GM23338 (cell line): ENCODE data around the gene CHST15.

Experiments
- CTCF ChIP-seq, 2 experiments: fragments of 200-600 bp in 1 of 2; sonication (generic) in 1 of 2; conservative IDR thresholded peaks; 2 replicates each; pipeline versions ENCODE4 v1.5.1 to v1.6.1; 2016 to 2017; ENCODE audit warnings: antibody characterized with exemption in 2 of 2, low read depth in 2 of 2, mild to moderate bottlenecking in 2 of 2, moderate library complexity in 1 of 2
- EZH2 ChIP-seq: fragments of 200-600 bp; sonication (generic); IDR thresholded peaks from one replicate; pipeline ENCODE4 v1.8.0; 2017; ENCODE audit warnings: antibody characterized with exemption, mild to moderate bottlenecking, low read depth; ENCODE audit not compliant: unreplicated experiment
- POLR2AphosphoS5 ChIP-seq: IDR thresholded peaks from 2 replicates; pipeline ENCODE4 v1.6.1; 2016; ENCODE audit warnings: antibody characterized with exemption, low read depth
- REST ChIP-seq: IDR thresholded peaks from one replicate; pipeline ENCODE4 v1.6.1; 2018; ENCODE audit warnings: antibody characterized with exemption; ENCODE audit not compliant: unreplicated experiment
- STAT1 ChIP-seq: IDR thresholded peaks from one replicate; pipeline ENCODE4 v1.6.1; 2016; ENCODE audit warnings: antibody characterized with exemption; ENCODE audit not compliant: unreplicated experiment

GRCh38 chr10:124039483-124040013, 53.9 kb downstream of the CHST15 start:
- no peak for TF ChIP-seq STAT1
- no peak for TF ChIP-seq EZH2
- TF ChIP-seq CTCF (conservative IDR thresholded peaks at IDR 0.05; ENCODE audit: low read depth in 2 of 2), result no peak
- TF ChIP-seq POLR2AphosphoS5, result no peak
- TF ChIP-seq REST, result no peak
